Skeletal muscle satellite cell (primary cell): ENCODE results near the gene RPL32.
"Not testable (repeated sequence)": the region's sequence is repeated elsewhere in the genome, so short reads cannot be mapped to it uniquely, and the experiment has no call there.

ENCODE experiments used
- H3K27me3 ChIP-seq: 2 replicates; pipeline ENCODE4 v1.7.0; 2013; ENCODE audit warnings: low read length; ENCODE audit not compliant: control insufficient read depth, insufficient read depth
- H3K36me3 ChIP-seq: 2 replicates; pipeline ENCODE4 v1.7.0; 2013; ENCODE audit warnings: mild to moderate bottlenecking, control low read depth, low read length; ENCODE audit not compliant: insufficient read depth
- H3K4me1 ChIP-seq: 2 replicates; pipeline ENCODE4 v1.7.0; 2013; ENCODE audit warnings: low read length; ENCODE audit not compliant: control insufficient read depth, insufficient read depth
- H3K4me2 ChIP-seq: 2 replicates; pipeline ENCODE4 v1.7.0; 2013; ENCODE audit warnings: mild to moderate bottlenecking, low read length
- H3K4me3 ChIP-seq: 2 replicates; pipeline ENCODE4 v1.7.0; 2013; ENCODE audit warnings: low read length
- H3K9ac ChIP-seq: 2 replicates; pipeline ENCODE4 v1.7.0; 2013; ENCODE audit warnings: mild to moderate bottlenecking, low read depth, low read length, moderate library complexity
- H3K9me3 ChIP-seq: replicated peaks from 2 replicates; pipeline ENCODE4 v1.7.0; 2013; ENCODE audit warnings: mild to moderate bottlenecking, control low read depth, low read length

The RPL32 gene

DNA sequence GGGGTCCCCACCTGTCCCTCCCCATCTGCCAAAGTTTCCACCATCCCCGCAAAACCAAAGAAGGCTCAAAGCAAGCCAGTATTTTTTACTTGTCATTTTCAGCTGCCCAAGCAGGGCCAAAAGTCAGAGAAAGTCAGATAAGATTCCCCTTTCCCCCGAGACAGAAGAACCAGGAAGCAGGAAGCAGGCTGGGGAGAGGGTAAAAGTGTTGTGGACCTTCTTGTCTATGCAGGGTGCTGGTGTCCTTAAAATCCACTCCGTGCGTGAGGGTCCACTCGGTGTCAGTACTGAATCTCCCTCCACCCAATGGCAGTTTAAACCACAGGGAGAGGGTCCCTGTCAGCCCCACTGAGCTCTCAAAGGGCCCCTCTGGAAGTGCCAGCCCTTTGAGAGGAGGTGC, 20.2 kb upstream of the RPL32 start:
- Histone ChIP-seq H3K9me3 (peaks cover 8% of the 10 kb centered on the region), H3K4me3 (no peak overlapping the region), H3K4me2 (no peak overlapping the region), H3K4me1 (no peaks in the 10 kb centered on the region), H3K27me3 (peaks cover 34% of the 10 kb centered on the region), H3K36me3 (no peaks in the 10 kb centered on the region), H3K9ac (no peak overlapping the region)

DNA sequence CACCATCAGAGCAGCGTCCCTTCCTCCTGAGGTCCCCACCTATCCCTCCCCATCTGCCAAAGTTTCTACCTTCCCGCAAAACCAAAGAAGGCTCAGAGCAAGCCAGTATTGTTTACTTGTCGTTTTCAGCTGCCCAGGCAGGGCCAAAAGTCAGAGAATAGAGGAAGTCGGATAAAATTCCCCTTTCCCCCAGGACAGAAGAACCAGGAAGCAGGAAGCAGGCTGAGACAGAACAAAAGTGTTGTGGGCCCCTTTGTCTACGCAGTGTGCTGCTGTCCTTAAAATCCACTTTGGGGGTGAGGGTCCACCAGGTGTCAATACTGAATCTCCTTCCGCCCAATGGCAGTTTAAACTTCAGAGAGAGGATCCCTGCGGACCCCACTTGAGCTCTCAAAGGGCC, 18.5 kb upstream of the RPL32 start:
- no peak overlapping the region for H3K9ac ChIP-seq
- H3K36me3 ChIP-seq = no peaks in the 10 kb centered on the region

DNA sequence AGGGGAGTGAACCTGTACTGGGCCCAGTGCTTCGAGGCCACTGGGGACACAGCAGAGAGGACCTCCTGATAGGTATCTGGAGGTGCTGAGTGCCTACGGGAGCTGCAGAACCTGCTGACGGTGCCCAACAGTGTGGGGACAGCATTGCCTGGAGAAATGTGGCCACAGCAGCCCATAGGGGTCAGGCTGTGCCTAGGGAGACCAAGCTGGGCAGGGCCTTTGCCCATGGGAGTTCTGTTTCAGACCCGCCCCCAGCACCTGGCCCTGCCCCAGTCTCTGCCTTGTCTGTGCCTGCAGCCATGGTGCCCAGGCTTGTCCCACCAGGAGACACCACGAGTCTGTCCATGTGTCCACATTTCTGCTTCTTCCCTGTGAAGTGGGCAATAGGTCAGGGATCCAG, 15.3 kb upstream of the RPL32 start:
- H3K9ac ChIP-seq = no peak overlapping the region
- H3K4me3 ChIP-seq = no peak overlapping the region
- H3K4me2 ChIP-seq = no peak overlapping the region
- peaks cover 64% of the 10 kb centered on the region for H3K27me3 ChIP-seq
- no peaks in the 10 kb centered on the region for H3K9me3 ChIP-seq
- H3K4me1 ChIP-seq = no peaks in the 10 kb centered on the region
- H3K36me3 ChIP-seq = no peaks in the 10 kb centered on the region

More for the DNA sequence above, 18.5 kb upstream of the RPL32 start:
- Histone ChIP-seq H3K27me3 (peaks cover 49% of the 10 kb centered on the region), H3K4me3 (no peak overlapping the region), H3K9me3 (no peaks in the 10 kb centered on the region), H3K4me1 (no peaks in the 10 kb centered on the region), H3K4me2 (no peak overlapping the region)

DNA sequence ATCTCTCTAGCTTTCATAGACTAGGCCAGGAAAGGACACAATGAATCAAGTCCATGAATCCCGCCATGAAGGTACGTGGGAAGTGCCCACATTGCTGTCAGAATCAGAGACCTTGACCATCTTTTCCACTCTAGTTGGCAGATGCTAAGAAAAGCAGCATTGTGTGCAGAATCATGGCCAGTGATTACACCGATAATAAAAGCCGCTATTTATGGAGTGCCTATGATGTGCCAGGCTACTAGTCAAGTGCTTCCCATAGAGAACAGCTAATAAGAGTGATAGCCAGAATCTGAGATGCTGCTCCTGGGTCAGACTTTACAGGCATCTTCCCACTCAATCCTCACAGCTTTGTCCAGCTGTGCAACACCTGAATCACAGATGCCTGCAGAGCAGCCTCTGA, 13.2 kb upstream of the RPL32 start:
- Histone ChIP-seq H3K4me1 (no peaks in the 10 kb centered on the region), H3K9ac (no peak overlapping the region)

DNA sequence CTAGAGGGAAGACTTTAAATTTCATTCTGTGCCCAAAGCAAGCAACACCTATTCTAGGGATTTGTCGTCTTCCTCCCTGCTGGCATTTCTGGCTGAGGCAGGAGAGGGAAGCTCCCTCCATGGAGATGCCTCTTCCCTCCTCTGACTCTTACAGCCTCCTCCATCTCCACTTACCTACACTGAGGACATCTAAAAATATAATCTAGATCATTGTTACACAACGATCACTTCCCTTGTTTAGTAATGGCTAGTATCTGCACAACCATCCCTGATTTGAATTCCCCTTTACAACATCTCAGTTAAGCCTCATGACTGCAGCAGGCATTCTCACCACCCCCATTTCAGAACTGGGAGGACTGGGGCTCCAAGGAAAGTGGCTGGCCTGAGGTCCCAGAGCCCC, 12.5 kb upstream of the RPL32 start:
- H3K9ac ChIP-seq, H3K4me2 ChIP-seq: not testable (repeated sequence)
- H3K27me3 ChIP-seq = peaks cover 62% of the 10 kb centered on the region

More for the DNA sequence above, 13.2 kb upstream of the RPL32 start:
- H3K27me3 ChIP-seq = peaks cover 62% of the 10 kb centered on the region
- H3K4me3 ChIP-seq = no peak overlapping the region
- H3K9me3 ChIP-seq = no peaks in the 10 kb centered on the region
- H3K36me3 ChIP-seq = no peaks in the 10 kb centered on the region
- no peak overlapping the region for H3K4me2 ChIP-seq

DNA sequence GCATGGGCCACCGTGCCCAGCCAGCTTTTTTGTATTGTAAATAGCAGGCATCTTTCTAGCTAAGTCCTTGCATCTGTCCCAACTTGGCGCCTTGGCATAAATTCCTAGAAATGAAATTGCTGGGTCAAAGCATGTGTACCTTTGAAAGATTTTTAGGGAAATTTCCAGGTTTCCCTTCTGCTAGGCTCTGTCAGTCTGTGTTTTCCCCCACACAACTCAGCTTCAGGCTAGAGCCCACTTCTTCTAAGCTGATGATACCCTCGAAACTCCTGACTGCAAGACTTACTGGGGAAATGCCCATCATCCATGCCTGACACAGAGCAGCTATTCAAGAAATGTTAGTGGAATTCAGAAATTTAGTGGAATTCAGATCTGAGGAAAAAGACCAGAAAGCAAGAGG, 10.8 kb upstream of the RPL32 start:
- Histone ChIP-seq H3K36me3 (no peaks in the 10 kb centered on the region), H3K9ac (no peak overlapping the region), H3K4me1 (no peaks in the 10 kb centered on the region), H3K9me3 (no peaks in the 10 kb centered on the region), H3K4me3 (no peak overlapping the region), H3K4me2 (no peak overlapping the region), H3K27me3 (peaks cover 52% of the 10 kb centered on the region)

More for the DNA sequence above, 12.5 kb upstream of the RPL32 start:
- not testable (repeated sequence) for H3K4me3 ChIP-seq, H3K9me3 ChIP-seq, H3K4me1 ChIP-seq, H3K36me3 ChIP-seq

DNA sequence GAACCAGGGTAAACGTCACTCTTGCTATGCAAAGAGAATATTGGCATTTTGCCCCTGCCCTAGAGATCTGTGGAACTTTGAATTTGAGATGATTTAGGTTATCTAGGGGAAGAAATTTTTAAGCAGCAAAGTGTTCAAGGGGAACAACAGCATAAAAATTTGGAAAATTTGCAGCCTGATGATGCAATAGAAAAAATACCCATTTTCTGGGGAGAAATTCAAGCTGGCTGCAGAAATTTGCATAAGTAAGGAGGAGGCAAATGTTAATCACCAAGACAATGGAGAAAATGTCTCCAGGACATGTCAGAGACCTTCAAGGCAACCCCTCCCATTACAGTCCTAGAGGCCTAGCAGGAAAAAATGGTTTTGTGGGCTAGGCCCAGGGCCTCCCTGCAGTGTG, 4.4 kb upstream of the RPL32 start:
- no peaks in the 10 kb centered on the region for H3K9me3 ChIP-seq
- no peak overlapping the region for H3K4me3 ChIP-seq
- no peak overlapping the region for H3K4me2 ChIP-seq
- no peak overlapping the region for H3K9ac ChIP-seq
- no peaks in the 10 kb centered on the region for H3K4me1 ChIP-seq
- H3K27me3 ChIP-seq = peaks cover 2% of the 10 kb centered on the region
- H3K36me3 ChIP-seq = peaks cover 3% of the 10 kb centered on the region

DNA sequence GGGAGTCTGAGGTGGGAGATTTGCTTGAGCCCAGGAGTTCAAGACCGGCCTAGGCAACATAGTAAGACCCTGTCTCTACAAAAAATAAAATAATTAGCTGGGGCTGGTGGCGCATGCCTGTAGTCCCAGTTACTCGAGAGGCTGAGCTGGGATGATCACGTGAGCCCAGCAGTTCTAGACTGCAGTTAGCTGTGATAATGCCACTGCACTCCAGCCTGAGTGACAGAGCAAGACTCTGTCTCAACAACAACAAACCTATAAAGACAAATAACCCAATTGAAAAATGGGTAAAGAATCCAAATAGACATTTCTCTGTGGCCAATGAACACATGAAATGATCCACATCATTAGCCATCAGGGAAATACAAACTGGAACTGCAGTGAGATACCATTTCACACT, 1.1 kb upstream of the RPL32 start:
- Histone ChIP-seq H3K4me3 (no peak overlapping the region), H3K4me2 (no peak overlapping the region), H3K9ac (no peak overlapping the region), H3K27me3 (no peaks in the 10 kb centered on the region), H3K36me3 (peaks cover 34% of the 10 kb centered on the region), H3K4me1 (peaks cover 26% of the 10 kb centered on the region), H3K9me3 (no peaks in the 10 kb centered on the region)

DNA sequence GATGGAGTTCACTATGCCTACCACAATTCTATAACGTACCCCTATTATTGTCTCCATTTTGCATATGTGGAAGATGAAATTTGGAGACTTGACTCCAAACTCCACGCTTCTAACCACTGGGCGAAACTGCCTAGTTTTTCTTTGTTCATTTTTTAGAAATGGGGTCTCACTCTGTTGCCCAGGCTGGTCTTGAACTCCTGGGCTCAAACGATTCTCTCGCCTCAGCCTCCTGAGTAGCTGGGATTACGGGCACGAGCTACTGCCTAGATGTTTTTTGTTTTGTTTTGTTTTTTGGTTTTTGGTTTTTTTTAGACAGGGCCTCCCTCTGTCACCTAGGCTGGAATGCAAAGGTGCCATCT, 584 bp upstream of the RPL32 start:
- Histone ChIP-seq H3K36me3 (peaks cover 40% of the 10 kb centered on the region), H3K9me3 (no peaks in the 10 kb centered on the region), H3K9ac (peak overlapping the region; percentile 98), H3K27me3 (no peaks in the 10 kb centered on the region), H3K4me1 (peaks cover 30% of the 10 kb centered on the region), H3K4me2 (peak overlapping the region; percentile 96), H3K4me3 (peak overlapping the region; percentile 37)

DNA sequence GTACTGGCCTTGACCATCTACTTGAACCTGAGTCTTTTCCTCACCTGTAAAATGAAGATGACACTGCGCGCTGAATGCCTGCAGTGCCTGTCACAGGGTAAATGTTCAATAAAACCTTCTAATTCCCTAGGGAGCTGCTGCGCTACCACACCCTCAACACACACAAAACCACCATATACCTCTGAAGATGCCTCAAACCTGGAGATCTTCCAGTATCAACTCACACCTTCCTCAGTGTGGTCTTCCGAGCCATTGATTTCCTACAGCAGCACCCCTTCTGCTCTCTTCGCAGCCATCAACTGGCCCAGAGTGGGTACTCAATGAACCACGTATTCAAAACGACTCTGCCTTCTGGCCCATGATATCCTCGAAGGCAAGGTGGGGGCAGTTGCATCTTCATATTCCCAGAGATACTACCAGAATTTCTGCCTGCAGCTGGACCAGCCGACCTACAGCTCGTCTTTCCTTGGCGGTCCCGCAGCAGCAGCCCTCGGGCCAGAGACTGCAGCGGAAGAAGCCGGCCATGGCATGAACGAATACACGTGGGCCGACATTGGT, 695 bp downstream of the RPL32 start:
- no peaks in the 10 kb centered on the region for H3K9me3 ChIP-seq
- peak overlapping the region; percentile 95 for H3K4me3 ChIP-seq
- peak overlapping the region; percentile 98 for H3K9ac ChIP-seq
- H3K4me1 ChIP-seq = peaks cover 33% of the 10 kb centered on the region
- H3K36me3 ChIP-seq = peaks cover 52% of the 10 kb centered on the region
- no peaks in the 10 kb centered on the region for H3K27me3 ChIP-seq
- H3K4me2 ChIP-seq = peak overlapping the region; percentile 96

DNA sequence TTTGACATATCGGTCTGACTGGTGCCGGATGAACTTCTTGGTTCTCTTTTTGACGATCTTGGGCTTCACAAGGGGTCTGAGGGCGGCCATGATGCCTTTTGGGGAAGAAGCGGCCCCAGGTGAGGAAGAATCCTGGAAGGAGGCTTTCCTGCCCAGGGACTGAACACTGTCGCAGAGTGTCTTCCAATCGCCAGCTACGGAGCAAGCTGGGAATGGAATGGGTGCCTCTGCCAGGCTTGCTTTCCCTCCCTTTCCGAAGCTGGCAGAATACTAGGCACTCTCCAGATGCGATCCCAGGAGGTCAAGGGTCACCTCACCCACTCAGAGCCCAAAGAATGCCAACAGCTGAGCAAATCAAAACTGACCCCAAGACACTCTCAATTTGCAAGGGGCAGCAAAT, 1.2 kb downstream of the RPL32 start:
- not testable (repeated sequence) for H3K27me3 ChIP-seq, H3K9me3 ChIP-seq
- H3K36me3 ChIP-seq = peaks cover 58% of the 10 kb centered on the region
- H3K4me3 ChIP-seq = peak overlapping the region; percentile 95
- H3K4me1 ChIP-seq = peaks cover 33% of the 10 kb centered on the region
- peak overlapping the region; percentile 96 for H3K4me2 ChIP-seq
- H3K9ac ChIP-seq = peak overlapping the region; percentile 98

DNA sequence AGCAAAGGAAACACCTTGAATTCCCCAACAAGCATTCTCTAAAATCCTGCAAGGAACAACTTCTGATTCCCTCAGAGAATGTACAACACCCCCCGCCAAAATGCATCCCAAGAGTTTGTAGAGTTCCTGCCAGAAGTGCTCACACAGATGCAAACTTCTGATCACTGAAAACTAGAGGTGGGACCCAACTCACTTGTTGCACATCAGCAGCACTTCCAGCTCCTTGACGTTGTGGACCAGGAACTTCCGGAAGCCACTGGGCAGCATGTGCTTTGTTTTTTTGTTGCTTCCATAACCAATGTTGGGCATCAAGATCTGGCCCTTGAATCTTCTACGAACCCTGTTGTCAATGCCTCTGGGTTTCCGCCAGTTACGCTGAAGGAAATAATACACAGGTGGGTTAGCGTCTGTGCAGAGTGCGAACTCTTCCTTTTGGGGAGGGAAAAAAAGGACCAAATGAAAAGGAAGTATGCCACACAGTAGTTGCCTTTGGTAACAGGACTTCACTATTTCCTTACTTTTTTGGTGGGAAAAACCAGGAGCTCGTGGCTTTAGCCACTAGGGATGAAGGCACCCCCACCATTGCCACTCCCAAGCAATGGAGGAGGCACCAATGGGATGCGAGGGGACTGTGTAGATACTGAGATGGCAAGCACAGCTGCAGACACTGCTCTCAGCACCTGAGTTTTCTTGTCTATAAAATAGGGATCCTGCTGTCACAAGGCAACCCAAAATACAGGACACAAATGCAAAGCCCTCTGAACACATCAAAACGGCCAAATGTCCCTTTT, 2.0 kb downstream of the RPL32 start:
- peaks cover 66% of the 10 kb centered on the region for H3K36me3 ChIP-seq
- peaks cover 33% of the 10 kb centered on the region for H3K4me1 ChIP-seq
- H3K9me3 ChIP-seq = no peaks in the 10 kb centered on the region
- peak overlapping the region; percentile 98 for H3K9ac ChIP-seq
- H3K4me2 ChIP-seq = peak overlapping the region; percentile 96
- H3K27me3 ChIP-seq = no peaks in the 10 kb centered on the region
- peak overlapping the region; percentile 95 for H3K4me3 ChIP-seq
